Central memory CD8-positive, alpha-beta T cell (primary cell): ENCODE results near the gene MVP.
"Not testable (repeated sequence)": the region's sequence is repeated elsewhere in the genome, so short reads cannot be mapped to it uniquely, and the experiment has no call there.

Experiments used
- ATAC-seq: fragments of 150-1000 bp; cut with Tn5 transposase; replicated peaks from 2 replicates; pipeline ENCODE4 v1.10.0; 2022; ENCODE audit warnings: mild to moderate bottlenecking, moderate FRiP score, moderate number of reproducible peaks; ENCODE audit not compliant: poor library complexity, severe bottlenecking; ENCODE audit errors: extremely low read depth
- DNase-seq, 2 donors: peaks; one replicate each; pipeline ENCODE4 v3.0.0; 2021; ENCODE audit warnings: low spot score in 2 of 2
- H3K27ac Mint-ChIP-seq: one replicate; pipeline ENCODE4 v1.8.0; 2022; ENCODE audit warnings: low read depth, mild to moderate bottlenecking, moderate library complexity, mixed read lengths
- H3K27me3 Mint-ChIP-seq: one replicate; pipeline ENCODE4 v1.8.0; 2022; ENCODE audit warnings: mixed read lengths
- H3K36me3 Mint-ChIP-seq: one replicate; pipeline ENCODE4 v1.8.0; 2022; ENCODE audit warnings: mild to moderate bottlenecking, moderate library complexity, mixed read lengths; ENCODE audit not compliant: insufficient read depth
- H3K4me1 Mint-ChIP-seq: one replicate; pipeline ENCODE4 v1.8.0; 2022; ENCODE audit warnings: mixed read lengths
- H3K4me3 Mint-ChIP-seq: one replicate; pipeline ENCODE4 v1.8.0; 2022; ENCODE audit warnings: mild to moderate bottlenecking, moderate library complexity, mixed read lengths
- H3K9me3 Mint-ChIP-seq: one replicate; pipeline ENCODE4 v1.8.0; 2022; ENCODE audit warnings: mixed read lengths

MVP gene

GRCh38 chr16:29820271-29820701 is at the start of gene MVP:
Gene MVP, plus strand, starts transcription at chr16:29820462. Its CDS starts 10,088 bp downstream, at chr16:29830550.
- Mint-ChIP-seq H3K27ac (peak within 1 kb of the TSS; percentile 89), H3K4me1 (peaks cover 62% of the 10 kb centered on the region), H3K27me3 (no peaks in the 10 kb centered on the region), H3K9me3 (no peaks in the 10 kb centered on the region), H3K4me3 (peak within 1 kb of the TSS; percentile 97), H3K36me3 (peaks cover 28% of the 10 kb centered on the region)
- no peak for ATAC-seq
- no peak for DNase-seq

- H3K27me3 Mint-ChIP-seq, H3K9me3 Mint-ChIP-seq, H3K27ac Mint-ChIP-seq, H3K4me3 Mint-ChIP-seq, ATAC-seq, H3K36me3 Mint-ChIP-seq, DNase-seq: not testable (repeated sequence)
- H3K4me1 Mint-ChIP-seq = peaks cover 17% of the 10 kb centered on the region
These were observed 47.9 kb upstream of the MVP start for GRCh38 chr16:29772330-29772729.

GRCh38 chr16:29774730-29775129 is 45.5 kb upstream of the MVP start:
- H3K27ac Mint-ChIP-seq = no peak overlapping the region

GRCh38 chr16:29775742-29776408 is 44.4 kb upstream of the MVP start:
- no peak for ATAC-seq
- no peak for DNase-seq
- no peaks in the 10 kb centered on the region for H3K9me3 Mint-ChIP-seq

More at GRCh38 chr16:29774730-29775129, 45.5 kb upstream of the MVP start:
- no peak for DNase-seq
- peaks cover 17% of the 10 kb centered on the region for H3K4me1 Mint-ChIP-seq
- no peaks in the 10 kb centered on the region for H3K9me3 Mint-ChIP-seq
- ATAC-seq = no peak
- H3K4me3 Mint-ChIP-seq = no peak overlapping the region
- no peaks in the 10 kb centered on the region for H3K27me3 Mint-ChIP-seq
- peaks cover 2% of the 10 kb centered on the region for H3K36me3 Mint-ChIP-seq

GRCh38 chr16:29777576-29778350 is 42.5 kb upstream of the MVP start, which contains the start of gene ZG16:
Gene ZG16, plus strand, starts transcription at chr16:29778256. Its CDS starts 1,011 bp downstream, at chr16:29779267.
- Mint-ChIP-seq H3K27me3 (no peaks in the 10 kb centered on the region), H3K36me3 (peaks cover 2% of the 10 kb centered on the region), H3K9me3 (no peaks in the 10 kb centered on the region), H3K4me1 (peaks cover 17% of the 10 kb centered on the region), H3K4me3 (no peak within 1 kb of the TSS), H3K27ac (no peak within 1 kb of the TSS)
- no peak for ATAC-seq
- DNase-seq = no peak

More at GRCh38 chr16:29775742-29776408, 44.4 kb upstream of the MVP start:
- Mint-ChIP-seq H3K27ac (no peak overlapping the region), H3K27me3 (no peaks in the 10 kb centered on the region), H3K4me3 (no peak overlapping the region), H3K36me3 (peaks cover 2% of the 10 kb centered on the region), H3K4me1 (peaks cover 17% of the 10 kb centered on the region)

- H3K36me3 Mint-ChIP-seq = peaks cover 2% of the 10 kb centered on the region
- peaks cover 11% of the 10 kb centered on the region for H3K4me1 Mint-ChIP-seq
- ATAC-seq (no peak), DNase-seq (no peak)
- no peak overlapping the region for H3K4me3 Mint-ChIP-seq
- H3K9me3 Mint-ChIP-seq = no peaks in the 10 kb centered on the region
- H3K27ac Mint-ChIP-seq = no peak overlapping the region
- H3K27me3 Mint-ChIP-seq = no peaks in the 10 kb centered on the region
These were observed 40.8 kb upstream of the MVP start for GRCh38 chr16:29779474-29779873.

GRCh38 chr16:29783094-29783953 is 36.9 kb upstream of the MVP start:
- H3K9me3 Mint-ChIP-seq, H3K27me3 Mint-ChIP-seq, DNase-seq, H3K4me3 Mint-ChIP-seq, ATAC-seq, H3K4me1 Mint-ChIP-seq, H3K36me3 Mint-ChIP-seq, H3K27ac Mint-ChIP-seq: not testable (repeated sequence)

- Mint-ChIP-seq H3K27me3 (no peaks in the 10 kb centered on the region), H3K9me3 (no peaks in the 10 kb centered on the region), H3K36me3 (peaks cover 2% of the 10 kb centered on the region), H3K27ac (no peak overlapping the region), H3K4me3 (no peak overlapping the region), H3K4me1 (peaks cover 7% of the 10 kb centered on the region)
- ATAC-seq = peak; percentile 44
- no peak for DNase-seq
These were observed 36.1 kb upstream of the MVP start for GRCh38 chr16:29784157-29784556.

GRCh38 chr16:29784901-29785500 is 35.3 kb upstream of the MVP start:
- Mint-ChIP-seq H3K36me3 (peaks cover 2% of the 10 kb centered on the region), H3K27me3 (no peaks in the 10 kb centered on the region), H3K4me1 (peaks cover 9% of the 10 kb centered on the region), H3K27ac (no peak overlapping the region), H3K9me3 (no peaks in the 10 kb centered on the region), H3K4me3 (peak overlapping the region; percentile 66)
- ATAC-seq = peak; percentile 83
- DNase-seq = peak; percentile 60 to 65

- H3K27ac Mint-ChIP-seq, ATAC-seq, DNase-seq, H3K4me3 Mint-ChIP-seq, H3K27me3 Mint-ChIP-seq, H3K9me3 Mint-ChIP-seq, H3K36me3 Mint-ChIP-seq: not testable (repeated sequence)
- peaks cover 29% of the 10 kb centered on the region for H3K4me1 Mint-ChIP-seq
These were observed 33.1 kb upstream of the MVP start for GRCh38 chr16:29787155-29787554.

GRCh38 chr16:29789775-29790182 is 30.5 kb upstream of the MVP start:
- peak overlapping the region; percentile 97 for H3K4me3 Mint-ChIP-seq
- no peaks in the 10 kb centered on the region for H3K9me3 Mint-ChIP-seq
- ATAC-seq (no peak), DNase-seq (no peak)
- peak overlapping the region; percentile 92 for H3K27ac Mint-ChIP-seq
- peaks cover 47% of the 10 kb centered on the region for H3K4me1 Mint-ChIP-seq
- H3K36me3 Mint-ChIP-seq = peaks cover 15% of the 10 kb centered on the region
- H3K27me3 Mint-ChIP-seq = no peaks in the 10 kb centered on the region
